HFF-Myc (cell line): ENCODE results near the gene UBE2L6.
"Not testable (repeated sequence)": the region's sequence is repeated elsewhere in the genome, so short reads cannot be mapped to it uniquely, and the experiment has no call there.

Source experiments
- DNase-seq: peaks from one replicate; pipeline ENCODE4 v3.0.0-alpha.2; 2011; ENCODE audit warnings: low read depth; ENCODE audit errors: extremely low read depth
- H3K4me3 ChIP-seq: replicated peaks from 2 replicates; pipeline ENCODE4 v1.5.1; 2011; ENCODE audit warnings: low read depth, mild to moderate bottlenecking, control low read depth, low read length
- TF ChIP-seq, protein P1 (sequence below): IDR thresholded peaks from 2 replicates; pipeline ENCODE4 v1.5.1; 2012; ENCODE audit warnings: mild to moderate bottlenecking, low read depth, low read length, control low read depth; ENCODE audit errors: missing control alignments

The UBE2L6 gene

DNA sequence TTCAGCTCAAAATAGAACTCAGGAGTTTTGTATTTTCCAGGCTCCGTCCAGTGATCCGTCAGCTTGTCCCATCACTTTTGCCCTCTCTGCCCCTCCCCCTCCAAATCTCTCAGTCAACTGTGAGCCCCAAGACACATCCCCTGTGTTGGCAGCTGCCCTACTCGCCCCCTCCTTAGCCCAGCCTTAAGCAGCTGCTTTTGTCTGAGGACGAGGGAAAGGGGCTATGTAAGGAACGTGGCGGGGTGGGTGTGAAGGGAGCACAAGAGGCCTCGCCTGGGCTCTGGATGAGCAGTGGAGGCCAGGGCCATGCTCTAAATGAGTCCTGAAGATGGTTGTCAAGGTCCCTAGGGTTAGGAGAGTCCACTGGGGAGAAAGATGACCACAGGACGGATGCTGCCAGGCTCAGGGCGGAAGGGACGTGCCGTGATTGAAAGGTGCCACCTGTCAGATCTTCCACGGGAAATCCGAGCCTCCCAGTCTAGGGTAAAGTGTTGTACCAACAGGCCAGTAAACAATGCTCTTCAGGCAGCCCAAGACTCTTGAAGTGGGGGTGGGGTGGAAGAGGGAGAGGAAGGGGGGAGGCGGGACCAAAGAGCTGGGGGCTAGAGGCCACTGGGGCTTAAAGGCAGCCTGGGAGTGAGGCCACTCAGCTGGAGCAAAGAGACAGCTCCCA, 30.4 kb downstream of the UBE2L6 start, which contains the start of gene SMTNL1:
Gene SMTNL1, plus strand, starts transcription at position 649 of the 673 bp plus-strand sequence. CDS start 5,048 bp downstream, outside the sequence.
- H3K4me3 ChIP-seq = no peak within 1 kb of the TSS
- TF ChIP-seq, protein P1, sequence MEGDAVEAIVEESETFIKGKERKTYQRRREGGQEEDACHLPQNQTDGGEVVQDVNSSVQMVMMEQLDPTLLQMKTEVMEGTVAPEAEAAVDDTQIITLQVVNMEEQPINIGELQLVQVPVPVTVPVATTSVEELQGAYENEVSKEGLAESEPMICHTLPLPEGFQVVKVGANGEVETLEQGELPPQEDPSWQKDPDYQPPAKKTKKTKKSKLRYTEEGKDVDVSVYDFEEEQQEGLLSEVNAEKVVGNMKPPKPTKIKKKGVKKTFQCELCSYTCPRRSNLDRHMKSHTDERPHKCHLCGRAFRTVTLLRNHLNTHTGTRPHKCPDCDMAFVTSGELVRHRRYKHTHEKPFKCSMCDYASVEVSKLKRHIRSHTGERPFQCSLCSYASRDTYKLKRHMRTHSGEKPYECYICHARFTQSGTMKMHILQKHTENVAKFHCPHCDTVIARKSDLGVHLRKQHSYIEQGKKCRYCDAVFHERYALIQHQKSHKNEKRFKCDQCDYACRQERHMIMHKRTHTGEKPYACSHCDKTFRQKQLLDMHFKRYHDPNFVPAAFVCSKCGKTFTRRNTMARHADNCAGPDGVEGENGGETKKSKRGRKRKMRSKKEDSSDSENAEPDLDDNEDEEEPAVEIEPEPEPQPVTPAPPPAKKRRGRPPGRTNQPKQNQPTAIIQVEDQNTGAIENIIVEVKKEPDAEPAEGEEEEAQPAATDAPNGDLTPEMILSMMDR = no peak
- no peak for DNase-seq

DNA sequence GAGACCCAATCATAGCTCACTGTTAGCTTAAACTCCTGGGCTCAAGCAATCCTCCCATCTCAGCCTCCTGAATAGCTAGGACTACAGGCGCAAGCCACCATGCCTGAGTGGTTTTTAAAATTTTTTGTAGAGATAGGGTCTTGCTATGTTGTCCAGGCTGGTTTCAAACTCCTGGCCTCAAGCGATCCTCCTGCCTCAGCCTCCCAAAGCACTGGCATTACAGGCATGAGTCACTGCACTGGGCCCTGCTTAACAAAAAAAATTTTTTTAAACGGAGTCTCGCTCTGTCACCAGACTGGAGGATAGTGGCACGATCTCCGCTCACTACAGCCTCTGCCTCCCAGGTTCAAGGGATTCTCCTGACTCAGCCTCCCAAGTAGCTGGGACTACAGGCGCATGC, 33.0 kb downstream of the UBE2L6 start:
- not testable (repeated sequence) for DNase-seq, H3K4me3 ChIP-seq

DNA sequence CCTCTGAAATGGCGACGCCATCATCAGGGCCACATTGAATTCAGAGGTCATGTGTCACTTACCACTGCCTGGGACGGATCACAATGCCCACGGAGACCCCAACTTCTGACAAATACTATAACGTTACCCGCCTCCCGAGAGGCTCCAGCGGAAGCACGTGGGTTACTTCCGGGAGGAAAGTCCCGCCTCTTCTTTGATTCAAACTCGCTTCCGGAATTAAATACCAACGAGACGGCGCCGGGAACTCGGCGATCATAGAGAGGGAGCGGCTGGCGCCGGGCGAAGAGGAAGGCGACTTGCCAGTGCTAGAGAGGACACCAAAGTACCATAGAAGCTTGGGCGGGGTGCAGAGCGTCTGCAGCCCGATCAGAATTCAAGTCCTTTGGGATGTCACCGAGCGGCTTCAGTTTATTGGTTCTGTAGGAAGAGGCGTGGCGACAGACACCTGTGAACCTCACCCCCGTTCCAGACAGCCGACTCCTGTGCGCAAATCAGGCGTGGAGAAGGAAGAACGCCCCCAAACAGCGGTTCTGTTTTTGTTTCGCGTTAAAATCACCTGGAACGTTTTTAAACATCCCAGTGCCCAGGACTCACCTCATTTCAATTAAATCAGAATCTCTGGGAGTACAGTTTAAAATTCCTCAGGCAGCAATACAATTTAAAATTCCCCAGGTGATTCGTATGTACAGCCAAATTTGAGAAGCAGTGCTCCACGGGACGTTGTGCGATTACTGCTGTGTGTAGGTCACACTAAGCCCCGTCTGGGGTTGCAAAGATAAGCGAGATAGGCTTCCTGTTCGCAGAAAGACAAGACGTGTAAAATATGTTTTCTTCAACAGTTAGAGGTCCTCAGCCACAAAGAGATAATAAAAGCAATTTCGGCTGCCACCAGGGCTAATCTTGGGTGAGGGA, 36.6 kb downstream of the UBE2L6 start, which contains the start of gene TIMM10:
Gene TIMM10, minus strand, starts transcription at position 159 of the 912 bp plus-strand sequence. CDS start 565 bp downstream, outside the sequence.
- peak; percentile 88 for DNase-seq
- TF ChIP-seq, protein P1 = no peak
- H3K4me3 ChIP-seq = peak within 1 kb of the TSS; percentile 99

DNA sequence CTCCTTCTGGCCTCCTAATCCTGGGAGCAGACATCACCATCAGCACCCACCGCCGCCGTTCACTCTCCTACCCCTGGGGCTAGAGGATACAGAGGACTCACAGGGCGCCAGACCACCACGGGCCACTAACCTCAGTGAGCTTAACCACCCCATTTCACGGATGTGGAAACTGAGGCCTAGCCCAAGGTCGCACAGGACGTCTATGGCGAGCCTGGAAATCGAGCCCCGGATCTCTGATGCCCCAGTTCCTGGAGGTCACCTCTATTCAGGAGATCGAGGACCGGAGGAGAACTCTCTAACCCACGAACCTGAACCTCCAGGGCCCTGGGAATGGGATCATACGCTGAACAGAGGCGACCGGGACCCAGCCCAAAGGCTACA, 37.3 kb downstream of the UBE2L6 start:
- peak overlapping the region; percentile 99 for H3K4me3 ChIP-seq
- no peak for DNase-seq
- TF ChIP-seq, protein P1 = no peak

DNA sequence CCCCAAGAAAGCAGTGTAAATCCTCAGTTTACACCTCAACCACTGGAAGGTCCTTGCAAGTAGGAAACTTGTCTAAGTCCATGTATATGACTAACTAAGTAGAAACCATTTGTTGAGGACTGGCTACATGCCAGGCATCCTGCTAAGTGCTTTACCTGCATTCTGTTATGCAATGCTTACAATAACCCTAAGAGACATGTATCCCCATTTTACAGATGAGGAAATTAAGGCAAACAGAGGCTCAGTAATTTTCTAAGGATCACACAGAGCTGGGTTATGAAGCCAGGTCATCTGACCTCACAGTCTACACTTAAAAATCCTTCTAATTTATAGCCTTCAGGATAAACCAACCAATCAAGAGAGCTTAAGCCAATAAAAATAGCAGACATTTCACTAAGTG, 38.5 kb downstream of the UBE2L6 start:
- peak overlapping the region; percentile 99 for H3K4me3 ChIP-seq
- no peak for DNase-seq
- TF ChIP-seq, protein P1 = no peak

DNA sequence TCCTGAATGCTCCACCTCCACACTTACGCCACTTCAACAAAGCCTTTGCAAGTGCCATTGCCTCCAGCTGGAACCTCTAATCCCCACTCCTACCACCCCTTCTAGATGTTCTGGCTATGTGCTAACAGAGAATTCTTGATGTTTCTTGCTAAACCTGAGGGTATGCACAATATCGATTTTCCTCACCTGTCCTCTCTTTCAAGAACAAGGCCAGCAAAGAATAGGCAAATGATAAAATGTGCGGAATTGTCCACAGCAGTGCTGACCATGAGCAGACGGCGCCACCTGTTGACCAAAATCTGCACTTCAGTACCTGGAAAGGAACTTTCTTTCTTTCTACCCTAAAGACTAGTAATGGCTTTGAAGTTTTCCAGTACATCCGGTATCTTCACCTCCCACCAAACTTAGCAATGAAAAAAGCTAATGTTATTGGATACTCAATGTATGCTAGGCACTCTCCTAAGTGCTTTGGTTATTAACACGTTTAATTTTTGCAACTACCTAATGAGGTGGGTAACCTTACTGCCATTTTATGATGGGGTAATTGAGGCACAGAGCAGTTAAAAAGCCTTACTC, 40.3 kb downstream of the UBE2L6 start:
- H3K4me3 ChIP-seq = no peak overlapping the region
- peak; percentile 57 for DNase-seq
- TF ChIP-seq, protein P1 = peak; percentile 86

DNA sequence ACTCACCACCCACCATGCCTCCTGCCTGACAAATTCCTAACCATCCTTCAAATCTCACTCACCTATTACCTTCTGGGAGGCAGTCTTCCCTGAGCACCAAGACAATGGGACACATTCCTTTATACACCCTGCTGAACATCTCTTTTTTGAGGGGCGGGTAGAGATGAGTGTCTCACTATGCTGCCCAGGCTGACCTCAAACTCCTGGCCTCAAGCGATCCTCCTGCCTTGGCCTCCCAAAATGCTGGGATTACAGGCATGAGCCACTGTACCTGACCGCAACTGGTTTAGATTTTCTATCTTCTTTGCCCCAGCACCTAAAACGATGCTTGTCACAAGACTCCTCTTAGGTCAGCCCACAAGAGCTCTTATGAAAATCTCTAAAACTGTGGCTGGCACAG, 44.1 kb downstream of the UBE2L6 start:
- no peak overlapping the region for H3K4me3 ChIP-seq
- TF ChIP-seq, protein P1 = no peak
- no peak for DNase-seq
